Erythroblast (primary cell): ENCODE results near the gene SALL3.
"Not testable (repeated sequence)": the region's sequence is repeated elsewhere in the genome, so short reads cannot be mapped to it uniquely, and the experiment has no call there.

ENCODE experiments used
- DNase-seq, 2 experiments: peaks; one replicate each; lab custom pipeline; 2025; lab: John Stamatoyannopoulos, UW
- GATA1 ChIP-seq: IDR thresholded peaks from 2 replicates; pipeline ENCODE4 v1.6.1; 2011; ENCODE audit warnings: low read depth, mild to moderate bottlenecking, control low read depth, low read length, moderate library complexity
- POLR2A ChIP-seq: IDR thresholded peaks from 2 replicates; pipeline ENCODE4 v1.6.1; 2011; ENCODE audit warnings: mild to moderate bottlenecking, low read length

The SALL3 gene

GRCh38 chr18:78979730-78980278 lies at the start of gene SALL3:
Gene SALL3 (plus strand): TSS chr18:78979818. CDS start chr18:78980275, 457 bp downstream.
- peak in 1 of 2 experiments; percentile 39 for DNase-seq
- TF ChIP-seq POLR2A, result no peak
- no peak for TF ChIP-seq GATA1

GRCh38 chr18:78932281-78932680 lies 47.3 kb upstream of the SALL3 start:
- TF ChIP-seq GATA1 (no peak), POLR2A (no peak)
- DNase-seq, result no peak

- DNase-seq, result no peak
- TF ChIP-seq POLR2A (no peak), GATA1 (no peak)
Measured at GRCh38 chr18:78934003-78934402, 45.6 kb upstream of the SALL3 start.

- TF ChIP-seq POLR2A, result no peak
- TF ChIP-seq GATA1, result no peak
- no peak for DNase-seq
Measured at GRCh38 chr18:78934551-78935225, 44.9 kb upstream of the SALL3 start.

GRCh38 chr18:78935406-78935805 lies 44.2 kb upstream of the SALL3 start:
- no peak for DNase-seq
- TF ChIP-seq GATA1, result no peak
- no peak for TF ChIP-seq POLR2A

GRCh38 chr18:78936251-78937005 lies 43.2 kb upstream of the SALL3 start:
- no peak for DNase-seq
- TF ChIP-seq GATA1, result no peak
- TF ChIP-seq POLR2A, result no peak

- no peak for TF ChIP-seq GATA1
- TF ChIP-seq POLR2A, result no peak
- no peak for DNase-seq
Measured at GRCh38 chr18:78937166-78937565, 42.5 kb upstream of the SALL3 start.

- TF ChIP-seq POLR2A (no peak), GATA1 (no peak)
- DNase-seq, result no peak
Measured at GRCh38 chr18:78939105-78939504, 40.5 kb upstream of the SALL3 start.

- no peak for TF ChIP-seq POLR2A
- TF ChIP-seq GATA1, result no peak
- DNase-seq, result no peak
Measured at GRCh38 chr18:78939734-78940494, 39.7 kb upstream of the SALL3 start.

GRCh38 chr18:78942236-78942635 lies 37.4 kb upstream of the SALL3 start:
- not testable (repeated sequence) for DNase-seq

- no peak for DNase-seq
- TF ChIP-seq GATA1 (no peak), POLR2A (no peak)
Measured at GRCh38 chr18:78945628-78946027, 34.0 kb upstream of the SALL3 start.

- no peak for DNase-seq
- no peak for TF ChIP-seq GATA1
- no peak for TF ChIP-seq POLR2A
Measured at GRCh38 chr18:78947291-78947690, 32.3 kb upstream of the SALL3 start.

- TF ChIP-seq POLR2A (no peak), GATA1 (no peak)
- DNase-seq, result no peak
Measured at GRCh38 chr18:78948221-78948620, 31.4 kb upstream of the SALL3 start.

- TF ChIP-seq GATA1 (no peak), POLR2A (no peak)
- no peak for DNase-seq
Measured at GRCh38 chr18:78948707-78949106, 30.9 kb upstream of the SALL3 start.

- no peak for TF ChIP-seq GATA1
- no peak for TF ChIP-seq POLR2A
- no peak for DNase-seq
Measured at GRCh38 chr18:78949216-78949615, 30.4 kb upstream of the SALL3 start.
